ENCODE data around the gene UBL7. TPM values are rescaled to one million over a fixed set of nuclear protein-coding genes. Genes with fewer than 3 reads are reported as not detected.
"Not testable (repeated sequence)": the region's sequence is repeated elsewhere in the genome, so short reads cannot be mapped to it uniquely, and the experiment has no call there.

The UBL7 gene
- total RNA-seq, 4 donors from 2014 or later, result 31.2 to 44.0 (median 35.2) TPM

DNA sequence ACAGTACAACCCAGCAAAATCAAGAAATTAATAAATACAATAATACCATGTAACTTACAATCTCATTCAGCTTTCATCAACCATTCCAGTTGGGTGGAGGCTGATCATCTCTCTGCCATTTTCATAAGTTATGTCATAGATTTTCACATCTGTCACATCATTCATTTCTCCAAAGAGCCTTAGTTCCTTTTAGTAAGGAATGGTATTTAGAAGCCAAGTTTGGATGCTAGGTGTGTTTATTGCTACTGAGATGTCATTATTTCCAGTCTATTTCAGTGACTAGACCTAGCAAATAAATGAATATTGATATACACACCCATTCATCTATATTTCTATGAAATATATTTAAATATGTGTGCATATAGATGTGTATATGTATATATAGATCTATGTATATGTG lies 2.7 kb upstream of the UBL7 start:
- no peak for DNase-seq

DNA sequence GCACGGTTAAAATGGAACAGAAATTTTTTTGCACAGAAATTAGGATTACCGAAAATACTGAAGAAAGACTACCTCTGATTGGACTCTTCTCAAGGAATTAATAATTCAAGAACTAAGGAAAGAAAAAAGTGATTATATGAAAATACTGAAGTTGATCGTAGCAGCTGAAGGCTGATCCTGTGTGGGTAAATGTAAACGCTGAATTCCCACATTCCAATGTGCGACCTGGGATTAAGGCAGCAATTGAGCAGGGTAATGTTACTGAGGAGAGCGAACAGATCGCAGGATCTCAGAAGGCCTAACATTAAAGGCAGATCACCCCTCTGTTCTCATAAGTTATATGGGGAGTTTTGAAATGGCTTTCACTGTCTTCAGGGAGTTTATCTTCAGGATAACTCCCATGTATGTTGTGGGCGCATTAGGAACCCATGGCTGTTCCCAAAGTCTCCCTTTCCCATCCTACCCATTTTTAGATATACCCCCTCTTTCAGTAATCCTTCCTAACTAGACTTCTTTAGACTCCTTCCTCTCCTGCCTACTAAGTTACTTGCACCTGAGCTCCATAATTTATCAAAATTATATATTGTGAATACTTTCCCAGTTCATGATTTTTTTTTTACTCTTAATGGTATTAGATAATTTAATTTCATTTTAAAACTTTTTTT lies 1.0 kb upstream of the UBL7 start:
- no peak for DNase-seq
- WGBS, 2 donors, result 17 to 20% methylated on average over 8 of the region's 8 CpGs
- Histone ChIP-seq H3K4me1 (peaks cover 10 to 29% (median 18%) of the 10 kb centered on the region in 3 donors), H3K27ac (peak overlapping the region; percentile 75 to 91 (median 88)), H3K9me3 (no peaks in the 10 kb centered on the region), H3K36me3 (peaks cover 0 to 32% (median 0%) of the 10 kb centered on the region in 3 donors), H3K27me3 (no peaks in the 10 kb centered on the region), H3K4me3 (peak overlapping the region; percentile 82 to 91 (median 86))
- intact Hi-C loops (cut with DNase I), result no loop called here
- TF ChIP-seq POLR2A (IDR thresholded peaks at IDR 0.05), result no peak
- TF ChIP-seq, protein P1, sequence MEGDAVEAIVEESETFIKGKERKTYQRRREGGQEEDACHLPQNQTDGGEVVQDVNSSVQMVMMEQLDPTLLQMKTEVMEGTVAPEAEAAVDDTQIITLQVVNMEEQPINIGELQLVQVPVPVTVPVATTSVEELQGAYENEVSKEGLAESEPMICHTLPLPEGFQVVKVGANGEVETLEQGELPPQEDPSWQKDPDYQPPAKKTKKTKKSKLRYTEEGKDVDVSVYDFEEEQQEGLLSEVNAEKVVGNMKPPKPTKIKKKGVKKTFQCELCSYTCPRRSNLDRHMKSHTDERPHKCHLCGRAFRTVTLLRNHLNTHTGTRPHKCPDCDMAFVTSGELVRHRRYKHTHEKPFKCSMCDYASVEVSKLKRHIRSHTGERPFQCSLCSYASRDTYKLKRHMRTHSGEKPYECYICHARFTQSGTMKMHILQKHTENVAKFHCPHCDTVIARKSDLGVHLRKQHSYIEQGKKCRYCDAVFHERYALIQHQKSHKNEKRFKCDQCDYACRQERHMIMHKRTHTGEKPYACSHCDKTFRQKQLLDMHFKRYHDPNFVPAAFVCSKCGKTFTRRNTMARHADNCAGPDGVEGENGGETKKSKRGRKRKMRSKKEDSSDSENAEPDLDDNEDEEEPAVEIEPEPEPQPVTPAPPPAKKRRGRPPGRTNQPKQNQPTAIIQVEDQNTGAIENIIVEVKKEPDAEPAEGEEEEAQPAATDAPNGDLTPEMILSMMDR (IDR thresholded peaks at IDR 0.05), result no peak

More for the DNA sequence above, 2.7 kb upstream of the UBL7 start:
- intact Hi-C loops (cut with DNase I), result no loop called here
- Histone ChIP-seq H3K36me3 (peaks cover 0 to 28% (median 0%) of the 10 kb centered on the region in 3 donors), H3K27me3 (no peaks in the 10 kb centered on the region), H3K27ac (no peak overlapping the region), H3K4me1 (peaks cover 10 to 29% (median 18%) of the 10 kb centered on the region in 3 donors), H3K4me3 (no peak overlapping the region), H3K9me3 (no peaks in the 10 kb centered on the region)
- TF ChIP-seq, protein P1 (IDR thresholded peaks at IDR 0.05), result no peak
- TF ChIP-seq POLR2A (IDR thresholded peaks at IDR 0.05), result no peak

DNA sequence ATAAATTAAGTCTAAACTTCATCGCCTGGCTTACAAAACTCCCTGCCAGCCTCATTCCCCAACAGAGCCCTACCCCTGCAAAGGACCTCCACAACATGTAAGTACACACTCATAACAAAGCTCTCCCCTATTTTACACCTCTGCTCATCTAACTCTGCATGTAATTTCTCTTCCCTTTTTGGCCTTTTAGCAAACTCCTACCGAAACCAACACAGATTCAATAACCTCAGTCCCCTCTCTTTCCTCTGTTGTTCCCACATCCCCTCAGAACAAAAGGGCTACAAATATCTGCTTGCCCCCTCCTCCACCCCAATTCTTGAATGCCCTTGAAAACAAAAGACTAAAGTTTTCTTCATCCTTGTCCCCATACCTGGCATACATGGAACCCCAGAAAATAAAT lies 662 bp downstream of the UBL7 start:
- no peak for DNase-seq
- intact Hi-C loops (cut with DNase I), result no loop called here
- Histone ChIP-seq H3K36me3 (peaks cover 0 to 33% (median 3%) of the 10 kb centered on the region in 3 donors), H3K27me3 (no peaks in the 10 kb centered on the region), H3K4me1 (peaks cover 10 to 29% (median 18%) of the 10 kb centered on the region in 3 donors), H3K9me3 (no peaks in the 10 kb centered on the region), H3K27ac (peak overlapping the region; percentile 75 to 91 (median 88)), H3K4me3 (peak overlapping the region; percentile 82 to 91 (median 86))
- WGBS, 2 donors, result 34 to 42% methylated on average over 2 of the region's 2 CpGs
- no peak for TF ChIP-seq POLR2A (IDR thresholded peaks at IDR 0.05)
- TF ChIP-seq, protein P1 (IDR thresholded peaks at IDR 0.05), result no peak

DNA sequence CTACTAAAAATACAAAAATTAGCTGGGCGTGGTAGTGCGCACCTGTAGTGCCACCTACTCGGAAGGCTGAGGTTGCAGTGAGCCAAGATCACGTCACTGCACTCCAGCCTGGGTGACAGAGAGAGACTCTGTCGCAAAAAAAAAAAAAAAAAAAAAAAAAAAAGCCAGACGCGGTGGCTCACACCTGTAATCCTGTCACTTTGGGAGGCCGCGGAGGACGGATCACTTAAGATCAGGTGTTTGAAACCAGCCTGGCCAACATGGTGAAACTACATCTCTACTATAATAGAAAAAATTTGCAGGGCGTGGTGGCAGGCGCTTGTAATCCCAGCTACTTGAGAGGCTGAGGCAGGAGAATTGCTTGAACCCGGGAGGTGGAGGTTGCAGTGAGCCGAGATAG lies 1.2 kb downstream of the UBL7 start:
- H3K4me3 ChIP-seq, result peak overlapping the region in 2 of 4 donors; percentile 85 to 88
- intact Hi-C loops (cut with DNase I), result not testable (repeated sequence)

DNA sequence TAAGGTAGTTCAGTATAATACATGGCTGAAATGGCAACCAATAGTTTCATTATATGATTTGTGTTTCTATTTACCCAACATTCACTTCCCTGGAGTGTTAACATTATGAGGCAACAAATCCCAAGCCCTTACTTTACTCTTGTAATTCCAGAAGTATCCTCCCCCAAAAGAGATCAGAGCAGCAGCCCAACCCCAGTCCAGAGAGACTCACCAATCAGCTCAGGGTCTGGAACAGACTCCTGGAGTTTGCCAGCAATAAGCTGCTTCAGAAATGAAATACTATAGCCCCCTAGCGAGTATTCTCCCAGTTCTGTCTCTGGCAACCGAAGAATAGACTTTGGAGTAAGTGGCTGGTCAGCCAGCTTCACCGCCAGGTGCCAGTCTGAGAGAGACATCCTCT lies 2.5 kb downstream of the UBL7 start:
- WGBS, 2 donors, result 95 to 100% methylated on average over 3 of the region's 3 CpGs
- intact Hi-C loops (cut with DNase I), result no loop called here

More for the DNA sequence above, 1.2 kb downstream of the UBL7 start:
- 79 to 89% methylated on average over 5 to 13 of the region's 14 CpGs for WGBS, 2 donors
- Histone ChIP-seq H3K36me3 (peaks cover 0 to 38% (median 3%) of the 10 kb centered on the region in 3 donors), H3K4me1 (peaks cover 10 to 29% (median 18%) of the 10 kb centered on the region in 3 donors)
- H3K9me3 ChIP-seq, DNase-seq, H3K27ac ChIP-seq, H3K27me3 ChIP-seq: not testable (repeated sequence)

DNA sequence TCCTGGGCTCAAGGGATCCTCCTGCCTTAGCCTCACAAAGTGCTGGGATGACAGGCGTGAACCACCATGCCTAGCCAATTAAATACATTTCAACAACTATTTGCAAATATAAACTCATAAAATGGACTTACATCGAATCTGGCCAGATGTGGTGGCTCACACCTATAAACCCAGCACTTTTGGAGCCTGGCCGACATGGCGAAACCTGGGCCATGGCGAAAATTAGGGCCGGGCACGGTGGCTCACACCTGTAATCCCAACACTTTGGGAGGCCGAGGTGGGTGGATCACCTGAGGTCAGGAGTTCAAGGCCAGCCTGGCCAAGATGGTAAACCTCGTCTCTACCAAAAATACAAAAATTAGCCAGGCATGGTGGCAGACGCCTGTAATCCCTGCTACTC lies 3.9 kb downstream of the UBL7 start:
- Histone ChIP-seq H3K4me1 (peaks cover 9 to 20% (median 10%) of the 10 kb centered on the region in 3 donors), H3K36me3 (peaks cover 0 to 66% (median 4%) of the 10 kb centered on the region in 3 donors)
- DNase-seq; H3K27me3 ChIP-seq; H3K9me3 ChIP-seq; H3K27ac ChIP-seq; intact Hi-C loops (cut with DNase I); H3K4me3 ChIP-seq: not testable (repeated sequence)
- WGBS, 2 donors, result 94 to 99% methylated on average over 10 of the region's 10 CpGs

More for the DNA sequence above, 2.5 kb downstream of the UBL7 start:
- H3K4me3 ChIP-seq, result no peak overlapping the region
- no peak overlapping the region for H3K27ac ChIP-seq
- no peaks in the 10 kb centered on the region for H3K27me3 ChIP-seq
- H3K36me3 ChIP-seq, result peaks cover 0 to 52% (median 3%) of the 10 kb centered on the region in 3 donors
- TF ChIP-seq, protein P1 (IDR thresholded peaks at IDR 0.05), result no peak
- no peak for TF ChIP-seq POLR2A (IDR thresholded peaks at IDR 0.05)
- H3K9me3 ChIP-seq, result no peaks in the 10 kb centered on the region
- peaks cover 10 to 29% (median 18%) of the 10 kb centered on the region in 3 donors for H3K4me1 ChIP-seq
- DNase-seq, result no peak
